ENCODE results near the gene ZNF865.

The ZNF865 gene

DNA sequence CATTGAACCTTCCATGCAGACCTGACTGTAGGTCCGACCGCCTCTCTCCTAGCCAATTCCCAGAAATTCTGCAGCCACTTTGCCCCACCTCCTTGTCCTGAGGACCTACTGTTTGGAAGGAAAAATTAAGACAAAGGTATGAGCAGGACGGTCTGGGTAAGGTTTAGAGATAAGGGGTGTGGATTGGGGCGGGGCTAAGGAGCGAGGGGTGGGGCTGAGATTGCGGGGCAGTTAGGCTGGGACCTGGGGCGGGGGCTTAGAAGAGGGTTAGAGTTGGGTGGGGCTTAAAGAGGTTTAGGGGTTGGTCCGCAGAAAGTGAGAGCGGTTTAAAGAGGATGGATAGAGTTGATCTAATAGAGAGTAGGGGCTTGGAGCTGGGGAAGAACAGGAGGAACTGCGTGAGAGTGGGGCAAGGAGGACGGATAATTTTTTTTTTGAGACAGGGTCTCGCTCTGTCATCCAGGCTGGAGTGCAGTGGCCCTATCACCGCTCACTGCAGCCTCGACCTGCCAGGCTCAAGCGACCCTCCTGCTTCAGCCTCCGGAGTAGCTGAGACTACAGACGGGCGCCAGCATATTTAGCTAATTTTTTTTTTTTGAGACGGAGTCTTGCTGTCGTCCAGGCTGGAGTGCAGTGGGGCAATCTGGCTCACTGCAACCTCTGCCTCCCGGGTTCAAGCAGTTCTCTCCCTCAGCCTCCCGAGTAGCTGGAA, 1.7 kb upstream of the ZNF865 start:
- no peak for DNase-seq

- DNase-seq = peak in 55 of 56 donors; percentile 64 to 98 (median 92)
Measured at GRCh38 chr19:55605207-55605636, 225 bp upstream of the ZNF865 start.

DNA sequence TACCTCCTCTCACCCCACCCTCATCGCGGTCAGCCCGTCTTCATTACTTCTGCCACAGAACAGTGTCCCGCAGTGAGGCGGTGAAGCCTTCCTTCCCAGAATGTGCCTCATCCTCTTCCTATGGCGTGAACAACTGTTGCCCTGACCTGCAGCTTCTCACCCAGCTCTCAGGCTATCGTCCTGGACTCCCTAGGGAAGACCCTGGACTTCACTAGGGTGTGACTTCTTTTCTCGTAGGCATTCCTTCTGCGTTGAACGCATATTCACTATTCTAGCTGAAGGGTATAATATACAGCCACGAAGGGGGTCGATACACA, 982 bp downstream of the ZNF865 start:
- no peak for DNase-seq

DNA sequence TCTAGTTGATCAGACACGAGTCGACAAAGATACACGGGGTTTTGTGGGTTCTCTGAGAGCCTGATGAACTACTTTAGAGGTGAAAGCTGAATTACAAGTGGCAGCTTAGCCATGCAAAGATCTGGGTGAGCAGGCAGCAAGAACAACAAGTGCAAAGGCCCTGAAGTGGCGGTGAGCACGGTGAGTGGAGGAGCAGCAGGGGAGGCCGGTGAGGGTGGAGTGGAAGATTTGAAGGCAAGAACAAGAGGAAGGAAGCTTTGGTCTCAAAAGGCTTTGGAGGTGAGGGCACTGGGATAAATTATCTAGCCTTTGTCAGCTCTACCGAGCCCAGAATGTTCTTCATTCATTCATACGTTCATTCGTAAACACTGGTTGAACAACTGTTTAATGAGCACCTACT, 1.4 kb downstream of the ZNF865 start:
- DNase-seq = no peak

DNA sequence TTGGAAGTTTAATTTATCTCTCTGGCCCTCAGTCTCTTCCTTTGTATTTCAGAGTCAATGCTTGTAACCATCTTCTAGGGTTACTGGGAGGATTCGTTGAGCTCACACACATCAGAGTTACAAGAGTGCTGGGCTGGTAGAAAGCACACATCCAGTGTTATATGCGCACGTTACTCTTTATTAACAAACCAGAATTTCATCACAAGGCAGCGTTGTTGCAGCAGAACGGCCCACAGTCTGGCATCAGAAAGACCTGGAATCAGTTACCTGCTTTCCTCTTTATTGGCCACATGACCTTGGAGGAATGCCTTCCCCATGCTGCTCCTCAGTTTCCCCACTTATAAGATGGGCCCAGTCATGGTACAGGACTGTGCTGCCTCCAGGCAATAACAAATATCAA, 3.9 kb downstream of the ZNF865 start:
- DNase-seq = no peak

GRCh38 chr19:55611300-55611982, 6.0 kb downstream of the ZNF865 start:
- peak in 1 of 56 donors; percentile 16 for DNase-seq

DNA sequence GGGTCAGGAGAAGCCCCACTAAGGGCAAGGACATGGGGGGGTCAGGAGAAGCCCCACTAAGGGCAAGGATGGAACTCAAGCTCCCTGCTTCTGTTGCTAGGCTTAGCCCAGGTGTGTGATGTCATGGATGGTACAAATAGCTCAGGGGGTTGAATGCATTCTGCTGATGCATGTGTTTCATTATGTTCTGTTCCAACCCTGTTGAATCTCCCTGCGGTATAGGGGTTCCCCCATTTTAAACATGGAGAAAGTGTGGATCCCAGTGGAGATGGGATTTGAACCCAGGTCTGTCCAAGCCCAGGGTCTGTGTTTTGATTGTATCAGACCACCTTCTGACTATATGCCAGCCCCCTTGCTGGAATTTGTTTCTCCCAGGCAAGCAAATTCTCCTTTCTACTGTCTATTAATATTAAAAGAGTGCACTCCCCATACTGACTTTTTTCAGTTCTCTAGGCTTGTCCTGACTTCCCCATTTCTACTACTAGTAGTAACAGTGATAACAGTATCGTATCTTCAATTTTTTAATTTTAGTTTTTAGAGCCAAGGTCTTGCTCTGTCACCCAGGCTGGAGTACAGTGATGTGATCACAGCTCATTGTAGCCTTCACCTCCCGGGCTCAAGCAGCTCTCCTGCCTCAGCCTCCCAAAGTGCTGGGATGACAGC, 6.7 kb downstream of the ZNF865 start:
- DNase-seq = no peak

DNA sequence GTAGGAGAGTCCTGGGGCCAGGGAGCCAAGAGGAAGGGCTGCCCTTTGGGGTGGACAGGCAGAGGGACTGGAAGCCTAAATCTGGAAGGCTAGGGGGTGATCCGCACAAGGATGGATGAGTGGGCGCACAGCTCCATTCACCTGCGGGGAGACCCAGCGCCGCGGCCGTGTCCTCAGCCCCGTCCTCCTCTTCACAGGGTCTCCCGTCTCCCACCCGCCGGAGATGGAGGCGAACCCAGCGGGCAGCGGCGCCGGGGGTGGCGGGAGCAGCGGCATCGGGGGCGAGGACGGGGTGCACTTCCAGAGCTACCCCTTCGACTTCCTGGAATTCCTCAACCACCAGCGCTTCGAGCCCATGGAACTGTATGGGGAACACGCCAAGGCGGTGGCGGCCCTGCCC, 7.9 kb downstream of the ZNF865 start:
- DNase-seq = no peak

DNA sequence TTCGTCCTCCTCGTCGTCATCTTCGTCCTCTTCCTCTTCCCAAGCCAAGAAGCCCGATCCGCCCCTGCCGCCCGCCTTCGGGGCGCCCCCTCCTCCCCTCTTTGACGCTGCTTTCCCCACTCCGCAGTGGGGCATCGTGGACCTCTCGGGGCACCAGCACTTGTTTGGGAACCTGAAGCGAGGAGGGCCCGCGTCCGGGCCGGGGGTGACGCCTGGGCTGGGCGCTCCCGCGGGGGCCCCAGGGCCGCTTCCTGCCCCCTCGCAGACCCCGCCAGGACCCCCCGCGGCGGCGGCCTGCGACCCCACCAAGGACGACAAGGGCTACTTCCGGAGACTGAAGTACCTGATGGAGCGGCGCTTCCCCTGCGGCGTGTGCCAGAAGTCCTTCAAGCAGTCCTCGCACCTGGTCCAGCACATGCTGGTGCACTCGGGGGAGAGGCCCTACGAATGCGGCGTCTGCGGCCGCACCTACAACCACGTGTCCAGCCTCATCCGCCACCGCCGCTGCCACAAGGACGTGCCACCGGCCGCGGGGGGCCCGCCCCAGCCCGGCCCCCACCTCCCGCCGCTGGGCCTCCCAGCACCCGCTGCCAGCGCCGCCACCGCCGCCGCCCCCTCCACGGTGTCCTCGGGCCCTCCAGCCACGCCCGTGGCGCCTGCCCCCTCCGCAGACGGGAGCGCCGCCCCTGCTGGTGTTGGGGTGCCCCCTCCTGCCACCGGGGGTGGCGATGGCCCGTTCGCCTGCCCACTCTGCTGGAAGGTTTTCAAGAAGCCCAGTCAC, 8.7 kb downstream of the ZNF865 start:
- no peak for DNase-seq

GRCh38 chr19:55614711-55615542, 9.5 kb downstream of the ZNF865 start:
- DNase-seq = no peak

- DNase-seq = no peak
Measured at GRCh38 chr19:55615543-55616394, 10.3 kb downstream of the ZNF865 start.

GRCh38 chr19:55616395-55616875, 11.0 kb downstream of the ZNF865 start:
- DNase-seq = no peak

GRCh38 chr19:55617426-55617825, 12.0 kb downstream of the ZNF865 start:
- no peak for DNase-seq

DNA sequence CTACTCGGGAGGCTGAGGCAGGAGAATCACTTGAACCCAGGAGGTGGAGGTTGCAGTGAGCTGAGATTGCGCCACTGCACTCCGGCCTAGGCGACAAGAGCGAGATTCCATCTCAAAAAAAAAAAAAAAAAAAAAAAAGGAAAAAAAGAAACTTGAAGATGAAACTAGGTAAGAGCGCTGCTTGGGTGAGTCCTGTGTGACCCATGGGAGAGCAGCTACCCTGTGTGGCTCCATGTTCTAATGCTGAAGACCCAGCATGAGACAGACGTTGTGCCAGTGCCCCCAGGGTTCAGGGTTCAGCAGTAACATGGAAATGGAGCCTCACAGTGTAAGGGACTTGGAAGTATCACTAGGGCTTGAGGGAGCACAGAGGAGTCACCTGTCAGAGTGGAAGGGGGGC, 13.0 kb downstream of the ZNF865 start:
- no peak for DNase-seq

DNA sequence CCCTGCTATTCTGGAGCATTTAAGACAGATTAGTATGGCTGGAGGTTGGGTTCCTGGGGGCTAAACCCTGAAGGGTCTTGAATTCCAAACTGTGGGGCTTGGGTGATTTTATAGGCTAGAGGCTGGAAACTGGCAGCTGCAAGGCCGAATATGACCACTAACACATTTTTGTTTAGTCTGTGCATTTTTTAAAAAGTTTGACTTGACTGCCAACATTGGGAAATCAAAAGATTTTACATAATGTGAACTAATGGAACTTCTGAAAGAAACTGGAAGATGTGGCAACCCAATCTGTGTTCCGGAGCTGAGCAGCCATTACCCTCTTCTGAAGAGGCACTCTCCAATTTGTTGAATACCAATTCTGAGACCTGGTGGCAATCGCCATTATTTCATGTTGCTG, 13.8 kb downstream of the ZNF865 start:
- no peak for DNase-seq

DNA sequence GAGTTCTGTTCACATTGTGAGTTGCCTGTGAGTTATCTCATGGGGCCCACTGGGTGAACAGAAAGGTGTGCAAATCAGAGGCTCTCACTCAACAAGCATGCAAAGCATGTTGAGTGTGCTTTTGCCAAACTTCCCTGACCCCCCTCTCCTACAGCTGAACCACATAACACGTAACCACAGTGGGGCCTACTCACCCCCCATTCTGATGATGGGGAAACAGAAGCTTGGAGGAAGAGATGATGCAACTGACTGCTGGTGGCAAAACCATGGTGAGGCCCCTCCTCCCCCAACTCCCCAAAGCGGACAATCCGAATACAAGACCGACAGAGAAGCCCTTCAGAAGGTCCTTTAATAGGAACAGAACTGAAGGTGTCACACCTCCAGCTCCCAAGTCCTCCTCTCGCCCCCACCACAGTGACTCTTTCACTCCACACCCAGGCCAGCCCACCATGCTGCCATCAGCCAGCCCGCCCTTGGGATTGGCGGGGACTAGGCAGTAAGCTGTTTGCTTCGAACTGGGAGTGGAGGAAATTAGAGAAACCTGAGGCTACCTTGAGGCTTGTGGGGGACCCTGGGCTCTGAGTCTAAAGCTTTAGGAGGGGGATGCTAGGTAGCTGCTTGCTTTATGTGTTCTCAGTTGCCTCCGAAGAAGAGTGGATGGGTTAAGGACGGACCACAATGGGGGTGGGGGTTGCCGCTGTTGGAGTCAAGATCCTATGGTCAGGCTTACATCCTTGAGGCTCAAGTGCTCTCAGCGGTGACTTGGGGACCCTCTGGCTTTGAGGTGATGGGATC, 15.2 kb downstream of the ZNF865 start:
- no peak for DNase-seq

DNA sequence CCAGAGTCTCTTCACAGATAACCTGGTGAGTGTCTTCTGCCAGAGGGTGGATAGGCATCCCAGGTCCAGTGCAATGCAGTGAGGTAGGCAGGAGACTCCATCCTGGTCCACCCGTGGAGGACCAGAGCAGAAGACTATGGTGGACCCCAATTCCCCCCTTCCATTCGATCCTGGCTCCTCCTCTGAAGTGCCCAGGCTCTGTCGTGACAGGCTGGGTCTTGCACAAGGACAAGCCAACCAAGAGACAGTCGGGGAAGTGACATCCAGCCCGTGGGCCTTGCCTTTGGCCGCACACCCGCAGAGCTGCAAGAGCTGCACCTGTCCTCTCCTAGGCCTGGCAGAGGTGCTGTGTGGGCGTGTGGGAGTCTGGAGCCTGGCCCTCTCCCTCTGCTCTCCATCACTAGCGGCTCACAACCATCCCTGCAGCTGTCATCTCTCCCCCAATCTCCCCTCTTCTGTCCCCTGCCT, 15.8 kb downstream of the ZNF865 start:
- DNase-seq = no peak

DNA sequence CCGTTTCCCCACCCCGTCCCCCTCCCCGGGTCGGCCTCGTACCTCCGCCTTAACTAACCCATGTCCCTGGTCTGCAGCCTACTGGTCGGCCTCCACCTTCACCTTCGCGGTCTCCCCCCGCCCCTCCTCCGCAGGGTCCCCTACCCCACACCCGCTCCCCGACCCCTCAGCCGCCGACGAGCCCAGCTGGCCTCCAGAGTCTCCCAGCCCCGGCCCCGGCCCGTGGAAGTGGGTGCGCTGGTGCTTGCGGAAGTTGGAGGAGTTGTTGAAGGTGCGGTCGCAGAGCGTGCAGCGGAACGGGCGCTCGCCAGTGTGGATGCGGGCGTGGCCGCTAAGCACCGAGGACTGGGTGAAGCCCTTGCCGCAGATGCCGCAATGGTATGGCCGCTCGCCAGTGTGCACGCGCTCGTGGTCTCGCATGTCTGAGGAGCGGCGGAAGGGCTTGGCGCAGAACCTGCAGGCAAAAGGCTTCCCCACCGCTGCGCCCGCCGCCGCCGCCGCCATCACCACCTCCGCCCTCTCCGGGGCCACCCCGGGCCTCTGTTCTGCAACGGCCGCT, 16.3 kb downstream of the ZNF865 start:
- no peak for DNase-seq
